GM18519 (cell line): ENCODE data around the gene UROS.

Experiments used
- ATAC-seq: cut with Tn5 transposase; IDR thresholded peaks from one replicate; pipeline ENCODE4 v1.9.1; 2021; ENCODE audit warnings: mild to moderate bottlenecking, moderate library complexity; ENCODE audit not compliant: unreplicated experiment, low FRiP score

The UROS gene

DNA sequence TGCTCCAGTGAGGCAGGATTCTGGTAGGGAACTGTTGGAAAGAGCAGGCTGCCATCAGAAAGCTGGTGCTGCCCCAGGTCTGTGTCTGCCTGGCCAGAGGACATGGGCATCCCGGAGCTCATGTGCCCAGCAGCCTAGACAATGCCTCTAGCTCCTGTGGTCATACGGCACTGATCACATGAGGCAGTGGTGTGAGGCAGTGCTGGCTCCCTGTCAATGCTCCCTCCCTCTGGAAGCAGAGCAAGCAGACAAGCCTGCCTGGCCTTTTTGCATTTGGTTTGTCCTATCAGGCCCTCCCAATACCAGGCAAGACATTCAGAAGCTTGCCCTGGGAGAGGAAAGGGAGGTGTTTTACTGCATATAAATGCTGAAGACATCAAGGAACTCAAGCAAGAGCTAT lies 27.9 kb downstream of the UROS start:
- ATAC-seq: no peak

DNA sequence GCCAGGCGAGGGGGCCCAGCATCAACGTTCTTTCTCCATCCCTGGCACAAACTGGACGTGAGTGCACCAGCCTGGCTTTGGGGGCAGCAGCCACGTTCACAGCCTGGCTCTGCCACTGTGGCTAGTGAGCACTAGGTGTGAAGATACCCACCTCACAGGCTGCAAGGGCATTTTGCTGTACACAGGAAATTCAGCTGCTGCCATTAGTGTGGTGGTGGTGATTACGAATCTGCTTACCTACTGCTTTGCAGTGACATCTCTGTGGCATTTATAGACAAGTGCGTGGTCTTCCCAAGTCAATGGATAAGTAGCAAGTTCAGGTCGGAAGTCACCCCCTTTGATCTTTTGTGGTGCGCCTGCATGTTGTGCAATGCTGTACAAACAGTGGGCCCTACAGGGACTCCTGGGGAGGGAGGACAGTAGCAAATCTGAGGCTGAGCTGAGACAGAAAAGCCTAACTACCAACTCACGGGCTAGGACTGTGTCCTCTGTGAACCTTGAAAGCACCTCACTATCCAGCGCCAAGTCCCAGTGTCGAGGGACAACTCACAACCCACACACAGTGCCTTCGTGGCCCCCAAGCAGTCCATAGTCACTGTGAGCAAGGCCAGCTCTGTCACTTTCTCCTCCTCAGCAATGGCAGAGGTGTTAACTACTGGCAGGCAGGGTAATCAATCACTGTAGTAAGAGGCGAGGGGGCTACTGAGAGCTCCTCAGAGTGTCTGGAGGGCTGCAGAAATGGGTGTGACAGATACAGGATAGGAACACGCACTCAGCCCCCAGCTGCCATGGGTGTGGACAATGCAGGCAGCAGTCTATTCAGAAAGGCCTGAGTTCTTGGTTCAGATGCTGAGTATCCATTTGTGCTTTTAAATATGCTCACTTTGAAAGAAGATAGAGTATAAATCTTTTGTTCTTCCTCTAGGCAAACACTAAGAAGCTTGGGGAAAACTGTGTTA lies 30.4 kb downstream of the UROS start:
- no peak for ATAC-seq

DNA sequence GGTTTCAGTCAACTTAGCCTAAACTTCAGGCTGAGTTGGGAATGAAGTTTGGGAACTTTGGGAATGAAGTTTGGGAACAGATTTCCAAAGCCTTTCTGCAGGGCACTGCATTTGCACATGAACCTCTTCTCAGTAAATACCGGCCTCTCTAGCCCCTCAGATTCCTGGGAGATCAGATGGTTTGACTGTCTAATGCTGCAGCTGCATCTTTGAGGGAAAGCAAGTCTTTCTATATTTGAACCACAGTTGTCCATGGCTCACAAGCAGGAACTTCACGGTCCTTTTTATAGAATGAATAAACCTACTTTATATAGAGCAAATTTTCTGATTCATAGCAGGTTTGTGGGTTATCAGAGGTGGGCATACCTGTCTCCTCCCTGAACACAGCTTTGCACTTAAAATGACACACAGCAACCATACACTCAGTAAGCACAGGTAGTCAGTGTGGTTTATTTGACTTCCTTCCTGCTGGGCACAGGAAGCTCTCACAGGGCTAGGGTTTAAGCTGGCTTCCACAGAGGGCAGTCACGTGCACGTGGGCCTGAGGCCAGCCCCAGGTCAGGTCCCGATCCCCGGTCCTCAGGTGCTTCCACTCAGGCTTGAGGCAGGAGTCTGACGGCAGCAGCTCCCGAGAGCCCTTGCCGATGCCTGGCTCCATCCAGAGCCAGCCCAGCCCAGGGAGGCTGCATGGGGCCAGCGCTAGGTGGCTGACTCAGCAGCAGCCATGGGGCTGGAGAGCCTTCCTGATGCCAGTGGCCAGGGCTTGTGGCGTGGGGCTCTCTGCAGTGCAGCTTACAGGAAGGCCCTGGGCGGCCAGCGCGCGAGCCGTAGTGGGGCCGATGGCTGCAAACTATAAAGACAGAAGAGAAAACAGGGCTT lies 34.7 kb downstream of the UROS start:
- no peak for ATAC-seq

DNA sequence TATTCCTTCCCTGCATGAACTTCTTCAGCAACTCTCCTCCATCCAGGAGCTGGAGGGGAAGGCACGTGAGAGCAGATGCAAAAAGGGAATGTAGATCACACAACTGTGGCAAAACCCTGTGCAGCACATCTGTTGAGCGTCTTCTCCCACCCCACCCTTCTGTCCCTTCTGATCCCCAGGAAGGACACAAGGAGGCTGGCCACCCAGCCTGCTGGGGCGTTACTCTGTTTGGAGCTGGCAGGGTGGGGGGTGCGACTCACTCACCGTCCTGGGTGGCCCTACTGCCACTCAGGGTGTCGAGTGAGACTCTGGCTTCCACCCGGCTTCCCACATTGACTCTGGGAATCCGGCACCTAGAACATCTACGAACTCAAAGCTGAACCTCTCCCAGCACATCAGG lies 37.3 kb downstream of the UROS start:
- no peak for ATAC-seq

DNA sequence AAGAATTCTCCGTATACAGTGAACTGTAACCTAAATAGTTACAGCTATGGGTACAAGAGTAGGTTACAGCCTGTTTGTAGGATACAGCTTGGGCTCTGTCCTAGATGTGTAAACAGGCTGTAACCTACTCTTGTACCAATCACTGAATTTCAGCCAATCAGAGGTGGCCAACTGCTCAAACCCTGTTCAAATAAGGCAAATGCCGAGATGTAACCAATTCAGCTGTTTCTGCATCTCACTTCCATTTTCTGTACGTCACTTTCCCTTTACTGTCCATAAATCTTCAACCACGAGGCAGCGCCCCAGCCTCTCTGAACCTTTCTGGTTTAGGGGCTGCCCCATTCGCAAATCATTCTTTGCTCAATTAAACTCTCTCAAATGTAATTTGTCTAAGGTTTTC lies 39.1 kb downstream of the UROS start:
- peak; percentile 90 for ATAC-seq

- ATAC-seq: no peak
These were observed 39.6 kb downstream of the UROS start for GRCh38 chr10:125783408-125783807.

DNA sequence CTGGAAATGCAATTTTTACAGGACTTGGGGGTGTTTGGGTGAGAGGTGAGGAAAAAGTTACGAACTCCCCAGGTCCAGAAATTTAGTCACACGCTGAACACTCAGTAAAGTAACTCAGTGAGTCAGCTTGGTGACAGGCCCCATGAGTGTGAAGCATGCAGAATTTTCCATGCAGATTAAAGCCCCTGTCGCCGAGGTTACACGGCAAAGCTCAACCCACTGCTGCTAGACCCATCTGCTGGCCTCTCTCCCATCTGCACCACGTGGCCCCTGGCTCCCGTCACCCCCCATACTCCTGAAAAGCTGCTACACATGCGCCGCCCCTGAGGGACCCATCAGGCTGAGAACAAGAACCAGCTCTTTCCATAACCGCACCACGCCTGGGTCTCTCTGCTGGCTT lies 40.4 kb downstream of the UROS start:
- no peak for ATAC-seq

- no peak for ATAC-seq
These were observed 41.0 kb downstream of the UROS start for GRCh38 chr10:125782054-125782453.

GRCh38 chr10:125781374-125781773 lies 41.7 kb downstream of the UROS start:
- no peak for ATAC-seq

- ATAC-seq: no peak
These were observed 43.4 kb downstream of the UROS start for GRCh38 chr10:125779403-125780327.

GRCh38 chr10:125778556-125778955 lies 44.5 kb downstream of the UROS start:
- ATAC-seq: no peak

GRCh38 chr10:125777806-125778205 lies 45.3 kb downstream of the UROS start:
- no peak for ATAC-seq

- ATAC-seq: no peak
These were observed 47.5 kb downstream of the UROS start, which contains the start of gene MMP21 for GRCh38 chr10:125775491-125776106. MMP21 (minus strand) TSS chr10:125775821; CDS start chr10:125775821, 0 bp downstream.

DNA sequence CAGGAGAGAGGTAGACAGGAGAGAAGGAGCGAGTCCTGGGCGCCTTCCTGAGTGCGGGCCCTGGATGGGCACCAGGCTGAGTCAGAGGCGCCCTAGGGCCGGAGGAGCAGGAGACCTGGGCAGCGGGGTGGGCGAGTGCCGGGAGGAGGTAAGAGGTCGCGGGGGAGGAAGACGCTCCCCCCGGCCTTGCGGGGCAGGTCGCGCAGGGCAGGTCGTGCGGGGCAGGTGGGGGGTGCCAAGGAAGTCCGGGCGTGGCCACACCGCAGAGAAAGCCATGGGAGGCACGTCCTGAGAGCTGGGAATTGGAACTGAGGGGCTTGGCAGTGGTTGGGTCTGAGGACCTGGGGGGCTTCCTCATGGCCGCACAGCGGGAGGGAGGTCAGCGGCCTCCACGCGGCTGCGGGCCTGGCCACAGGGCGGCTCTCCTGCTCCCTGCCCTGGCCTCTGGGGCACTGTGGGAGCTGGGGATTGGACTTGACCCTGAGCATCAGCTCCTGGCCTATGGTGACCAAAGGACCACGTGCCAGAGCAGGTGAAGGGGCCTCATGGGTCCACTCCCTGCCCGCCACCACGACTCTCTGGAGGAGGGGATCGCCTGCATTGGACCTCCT lies 48.4 kb downstream of the UROS start:
- no peak for ATAC-seq

DNA sequence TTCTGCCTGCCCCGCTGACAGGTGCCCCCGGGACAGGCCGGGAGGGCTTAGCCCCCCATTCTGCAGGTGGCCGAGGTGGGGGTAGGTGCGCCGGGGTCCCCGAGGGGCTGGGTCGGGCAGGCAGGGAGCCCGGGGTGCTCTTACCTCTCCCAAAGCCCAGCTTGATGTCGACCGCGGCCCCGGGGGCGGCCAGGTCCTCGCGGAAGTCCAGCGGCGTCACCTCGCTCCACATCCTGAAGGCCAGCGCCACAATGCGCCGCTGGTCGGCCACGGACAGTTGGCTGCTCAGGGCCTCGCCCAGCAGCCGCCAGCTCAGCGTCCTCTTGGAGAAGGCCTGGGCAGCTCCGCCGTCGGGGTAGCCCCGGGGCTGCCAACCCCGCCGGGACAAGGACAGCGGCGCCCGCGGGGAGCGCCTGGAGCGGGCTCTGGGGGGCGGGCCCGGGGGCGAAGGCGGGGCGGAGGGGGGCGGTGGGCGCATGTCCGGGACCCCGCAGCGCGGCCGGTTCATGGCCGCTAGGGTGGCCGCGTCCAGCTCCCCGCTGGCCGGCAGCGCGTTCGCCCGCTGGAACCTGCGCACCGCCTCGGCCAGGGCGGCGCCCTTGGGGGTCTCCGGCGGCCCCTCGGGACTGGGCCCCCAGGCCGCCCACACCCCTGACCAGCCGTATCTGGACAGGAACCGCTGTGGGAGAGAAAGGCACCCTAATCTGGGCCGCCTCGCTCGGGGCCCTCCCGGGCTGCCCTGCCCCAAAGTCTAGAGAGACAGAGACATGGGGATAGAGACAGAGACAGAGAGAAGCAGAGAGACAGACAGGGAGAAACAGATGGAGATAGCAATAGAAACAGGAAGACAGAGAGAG lies 49.1 kb downstream of the UROS start:
- no peak for ATAC-seq

- ATAC-seq: no peak
These were observed 50.2 kb downstream of the UROS start for GRCh38 chr10:125772864-125773180.

- no peak for ATAC-seq
These were observed 50.8 kb downstream of the UROS start for GRCh38 chr10:125772112-125772863.

DNA sequence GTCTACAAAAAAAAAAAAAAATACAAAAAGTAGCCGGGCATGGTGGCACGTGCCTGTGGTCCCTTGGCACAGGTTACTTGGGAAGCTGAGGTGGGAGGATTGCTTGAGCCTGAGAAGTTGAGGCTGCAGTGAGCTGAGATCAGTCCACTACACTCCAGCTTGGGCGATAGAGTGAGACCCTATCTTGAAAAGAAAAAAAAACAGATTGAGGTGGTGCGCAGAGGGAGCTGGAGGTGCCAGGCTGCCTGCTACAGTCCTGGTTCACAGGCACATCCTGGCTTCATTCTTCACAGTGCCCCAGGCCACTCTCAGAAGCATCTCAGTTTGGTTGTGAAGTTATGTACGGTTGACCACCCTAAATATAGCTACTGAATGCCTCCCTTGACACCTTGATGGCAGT lies 52.2 kb downstream of the UROS start:
- ATAC-seq: no peak
